ENCODE results near the gene PRR20G. TPM values are rescaled to one million over a fixed set of nuclear protein-coding genes. Genes with fewer than 3 reads are reported as not detected.
"Not testable (repeated sequence)": the region's sequence is repeated elsewhere in the genome, so short reads cannot be mapped to it uniquely, and the experiment has no call there.

PRR20G gene
- total and polyA plus RNA-seq, 8 donors: not detected

GRCh38 chr3:127304121-127304744 is 16.4 kb upstream of the PRR20G start:
- intact Hi-C loops (cut with DNase I): no loop called here
- Histone ChIP-seq H3K27me3 (peaks cover 0 to 9% of the 10 kb centered on the region in 2 donors), H3K4me3 (no peak overlapping the region), H3K27ac (no peak overlapping the region), H3K36me3 (no peaks in the 10 kb centered on the region), H3K9me3 (no peaks in the 10 kb centered on the region), H3K4me1 (peaks cover 0 to 14% of the 10 kb centered on the region in 2 donors)
- TF ChIP-seq CTCF (IDR thresholded peaks at IDR 0.05): no peak
- ATAC-seq (peak; percentile 96), DNase-seq (peak in 3 of 4 donors; percentile 26 to 90 (median 80))

GRCh38 chr3:127299276-127299675 is 11.4 kb upstream of the PRR20G start:
- TF ChIP-seq CTCF (IDR thresholded peaks at IDR 0.05): no peak
- peak; percentile 38 for ATAC-seq
- Histone ChIP-seq H3K27me3 (no peaks in the 10 kb centered on the region), H3K4me1 (peaks cover 0 to 7% of the 10 kb centered on the region in 2 donors), H3K4me3 (no peak overlapping the region), H3K27ac (no peak overlapping the region), H3K36me3 (no peaks in the 10 kb centered on the region), H3K9me3 (no peaks in the 10 kb centered on the region)
- no peak for DNase-seq
- intact Hi-C loops (cut with DNase I): no loop called here

GRCh38 chr3:127296959-127297358 is 9.1 kb upstream of the PRR20G start:
- intact Hi-C loops (cut with DNase I): no loop called here
- DNase-seq: no peak
- ATAC-seq: no peak
- no peak for TF ChIP-seq CTCF (IDR thresholded peaks at IDR 0.05)
- H3K27me3 ChIP-seq: peaks cover 0 to 5% of the 10 kb centered on the region in 2 donors
- no peak overlapping the region for H3K27ac ChIP-seq
- H3K4me1 ChIP-seq: peaks cover 0 to 7% of the 10 kb centered on the region in 2 donors
- no peaks in the 10 kb centered on the region for H3K9me3 ChIP-seq
- H3K4me3 ChIP-seq: no peak overlapping the region
- no peaks in the 10 kb centered on the region for H3K36me3 ChIP-seq

- Histone ChIP-seq H3K4me3 (no peak overlapping the region), H3K36me3 (no peaks in the 10 kb centered on the region), H3K27me3 (peaks cover 0 to 5% of the 10 kb centered on the region in 2 donors), H3K9me3 (no peaks in the 10 kb centered on the region), H3K27ac (no peak overlapping the region), H3K4me1 (peaks cover 0 to 7% of the 10 kb centered on the region in 2 donors)
- intact Hi-C loops (cut with DNase I): no loop called here
- no peak for ATAC-seq
- TF ChIP-seq CTCF (IDR thresholded peaks at IDR 0.05): no peak
- DNase-seq: no peak
Measured at GRCh38 chr3:127296166-127296565, 8.3 kb upstream of the PRR20G start.

GRCh38 chr3:127293650-127294049 is 5.8 kb upstream of the PRR20G start:
- H3K36me3 ChIP-seq; H3K27ac ChIP-seq; H3K9me3 ChIP-seq; intact Hi-C loops (cut with DNase I); H3K27me3 ChIP-seq; H3K4me1 ChIP-seq; DNase-seq; ATAC-seq; H3K4me3 ChIP-seq: not testable (repeated sequence)

GRCh38 chr3:127291611-127292010 is 3.8 kb upstream of the PRR20G start:
- TF ChIP-seq CTCF (IDR thresholded peaks at IDR 0.05): no peak

More at GRCh38 chr3:127291611-127292010, 3.8 kb upstream of the PRR20G start:
- H3K4me3 ChIP-seq: no peak overlapping the region
- no peak overlapping the region for H3K27ac ChIP-seq
- no peak for ATAC-seq
- H3K36me3 ChIP-seq: no peaks in the 10 kb centered on the region
- no peaks in the 10 kb centered on the region for H3K9me3 ChIP-seq
- no peak for DNase-seq
- intact Hi-C loops (cut with DNase I): no loop called here
- H3K4me1 ChIP-seq: no peaks in the 10 kb centered on the region
- H3K27me3 ChIP-seq: peaks cover 0 to 5% of the 10 kb centered on the region in 2 donors
